GM12891 (cell line): ENCODE measurements around the gene DPP10.

Source experiments
- DNase-seq: peaks from one replicate; pipeline ENCODE4 v3.0.0; 2011; ENCODE audit warnings: low spot score; ENCODE audit not compliant: insufficient read length
- FAIRE-seq: peaks from 2 replicates; lab custom pipeline; 2011; peaks lifted over from hg19 to GRCh38; lab: Jason Lieb, UNC
- PAX5 ChIP-seq: IDR thresholded peaks from 2 replicates; pipeline ENCODE4 v1.6.1; 2011; ENCODE audit warnings: low read length, moderate library complexity, mild to moderate bottlenecking; ENCODE audit not compliant: insufficient read depth, severe bottlenecking
- POLR2A ChIP-seq: IDR thresholded peaks from 2 replicates; pipeline ENCODE4 v1.6.1; 2011; ENCODE audit warnings: low read depth, low read length, control low read depth
- POLR2AphosphoS5 ChIP-seq: IDR thresholded peaks from 2 replicates; pipeline ENCODE4 v1.6.1; 2011; ENCODE audit warnings: low read depth, low read length, control low read depth
- POU2F2 ChIP-seq: IDR thresholded peaks from 2 replicates; pipeline ENCODE4 v1.6.1; 2011; ENCODE audit warnings: low read depth, mild to moderate bottlenecking, control low read depth, low read length, moderate library complexity
- SPI1 ChIP-seq: IDR thresholded peaks from 2 replicates; pipeline ENCODE4 v1.6.1; 2011; ENCODE audit warnings: low read depth, low read length, control low read depth
- TAF1 ChIP-seq: IDR thresholded peaks from 2 replicates; pipeline ENCODE4 v1.6.1; 2011; ENCODE audit warnings: low read depth, low read length, control low read depth

The DPP10 gene

GRCh38 chr2:114446571-114446970, 4.1 kb downstream of the DPP10 start:
- FAIRE-seq (no peak), DNase-seq (no peak)
- no peak for TF ChIP-seq PAX5
- no peak for TF ChIP-seq POLR2A
- no peak for TF ChIP-seq SPI1
- no peak for TF ChIP-seq POU2F2
- TF ChIP-seq TAF1 = no peak
- TF ChIP-seq POLR2AphosphoS5 = no peak

- FAIRE-seq (no peak), DNase-seq (no peak)
- no peak for TF ChIP-seq POLR2AphosphoS5
- no peak for TF ChIP-seq TAF1
- TF ChIP-seq SPI1 = no peak
- TF ChIP-seq PAX5 = no peak
- no peak for TF ChIP-seq POLR2A
- TF ChIP-seq POU2F2 = no peak
Measured at GRCh38 chr2:114450639-114451038, 8.2 kb downstream of the DPP10 start.

- DNase-seq (no peak), FAIRE-seq (no peak)
- TF ChIP-seq PAX5 (no peak), POLR2AphosphoS5 (no peak), SPI1 (no peak), POLR2A (no peak), POU2F2 (no peak), TAF1 (no peak)
Measured at GRCh38 chr2:114456566-114456965, 14.1 kb downstream of the DPP10 start.

- TF ChIP-seq POU2F2 (no peak), SPI1 (no peak), TAF1 (no peak), POLR2A (no peak), PAX5 (no peak), POLR2AphosphoS5 (no peak)
- no peak for FAIRE-seq
- no peak for DNase-seq
Measured at GRCh38 chr2:114457956-114458355, 15.5 kb downstream of the DPP10 start.

- FAIRE-seq (no peak), DNase-seq (no peak)
- TF ChIP-seq TAF1 = no peak
- no peak for TF ChIP-seq POLR2A
- no peak for TF ChIP-seq POLR2AphosphoS5
- no peak for TF ChIP-seq SPI1
- no peak for TF ChIP-seq POU2F2
- no peak for TF ChIP-seq PAX5
Measured at GRCh38 chr2:114461116-114461515, 18.7 kb downstream of the DPP10 start.

GRCh38 chr2:114464961-114465706, 22.7 kb downstream of the DPP10 start:
- DNase-seq = no peak
- no peak for FAIRE-seq
- TF ChIP-seq SPI1 (no peak), POU2F2 (no peak), POLR2A (no peak), TAF1 (no peak), POLR2AphosphoS5 (no peak), PAX5 (no peak)

- TF ChIP-seq POLR2A (no peak), SPI1 (no peak), POLR2AphosphoS5 (no peak), POU2F2 (no peak), PAX5 (no peak), TAF1 (no peak)
- no peak for DNase-seq
- no peak for FAIRE-seq
Measured at GRCh38 chr2:114468343-114468742, 25.9 kb downstream of the DPP10 start.

- FAIRE-seq (no peak), DNase-seq (no peak)
- TF ChIP-seq SPI1 (no peak), POU2F2 (no peak), PAX5 (no peak), POLR2A (no peak), TAF1 (no peak), POLR2AphosphoS5 (no peak)
Measured at GRCh38 chr2:114472246-114472645, 29.8 kb downstream of the DPP10 start.

- TF ChIP-seq SPI1 (no peak), POU2F2 (no peak), TAF1 (no peak), PAX5 (no peak)
- DNase-seq (no peak), FAIRE-seq (no peak)
Measured at GRCh38 chr2:114472726-114473125, 30.3 kb downstream of the DPP10 start.
